ENCODE results near the gene ANAPC2. TPM values are rescaled to one million over a fixed set of nuclear protein-coding genes. Genes with fewer than 3 reads are reported as not detected.

ANAPC2 gene
- total RNA-seq, 2 experiments from 2014 or later: 34.8 to 90.4 TPM

DNA sequence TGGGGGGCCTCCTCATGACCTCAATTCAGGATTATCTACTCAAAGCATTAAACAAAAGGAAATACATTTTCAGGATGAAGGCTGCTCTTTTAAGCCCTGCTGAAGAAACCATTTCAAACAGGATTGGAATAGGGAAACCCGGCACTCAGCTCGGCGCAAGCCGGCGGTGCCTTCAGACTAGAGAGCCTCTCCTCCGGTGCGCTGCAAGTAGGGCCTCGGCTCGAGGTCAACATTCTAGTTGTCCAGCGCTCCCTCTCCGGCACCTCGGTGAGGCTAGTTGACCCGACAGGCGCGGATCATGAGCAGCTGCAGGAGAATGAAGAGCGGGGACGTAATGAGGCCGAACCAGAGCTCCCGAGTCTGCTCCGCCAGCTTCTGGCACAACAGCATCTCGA lies 16.4 kb upstream of the ANAPC2 start:
- CTCF ChIA-PET (ENCODE audit: unreplicated experiment): no interaction called here
- Histone ChIP-seq H4K20me1 (ENCODE audit: insufficient read depth, low read length) (peaks cover 14% of the 10 kb centered on the region; the same call in 1 of the 2 replicates), H3K4me2 (ENCODE audit: low read length) (peak overlapping the region; percentile 97), H3K4me1 (ENCODE audit: insufficient read depth, low read length, poor library complexity, severe bottlenecking) (peaks cover 44% of the 10 kb centered on the region), H3K4me3 (ENCODE audit: low read depth, low read length, poor library complexity, severe bottlenecking) (peak overlapping the region; percentile 92), H3K9me2 (ENCODE audit: insufficient read depth, low read length) (no peaks in the 10 kb centered on the region), H3K36me3 (ENCODE audit: insufficient read depth, low read length) (peaks cover 23% of the 10 kb centered on the region), H3K27ac (ENCODE audit: low read depth, low read length, poor library complexity, severe bottlenecking) (peak overlapping the region; percentile 57), H2AFZ (ENCODE audit: low read length) (no peak overlapping the region), H3K79me2 (ENCODE audit: insufficient read depth, low read depth, low read length) (peaks cover 62% of the 10 kb centered on the region), H3K9me3 (ENCODE audit: low read length) (no peaks in the 10 kb centered on the region)
- DNase-seq (ENCODE audit: low spot score): no peak
- no TSS peak for BruUV-seq (replicated peaks)
- POLR2A ChIA-PET: interaction anchor here (0.9 to 1.5 kb wide), 5 partner anchors 11 to 73 kb away, joined by 3 to 4 read pairs (median 4); partner anchors contain the start of gene RNF208
- TF ChIP-seq, protein P1, sequence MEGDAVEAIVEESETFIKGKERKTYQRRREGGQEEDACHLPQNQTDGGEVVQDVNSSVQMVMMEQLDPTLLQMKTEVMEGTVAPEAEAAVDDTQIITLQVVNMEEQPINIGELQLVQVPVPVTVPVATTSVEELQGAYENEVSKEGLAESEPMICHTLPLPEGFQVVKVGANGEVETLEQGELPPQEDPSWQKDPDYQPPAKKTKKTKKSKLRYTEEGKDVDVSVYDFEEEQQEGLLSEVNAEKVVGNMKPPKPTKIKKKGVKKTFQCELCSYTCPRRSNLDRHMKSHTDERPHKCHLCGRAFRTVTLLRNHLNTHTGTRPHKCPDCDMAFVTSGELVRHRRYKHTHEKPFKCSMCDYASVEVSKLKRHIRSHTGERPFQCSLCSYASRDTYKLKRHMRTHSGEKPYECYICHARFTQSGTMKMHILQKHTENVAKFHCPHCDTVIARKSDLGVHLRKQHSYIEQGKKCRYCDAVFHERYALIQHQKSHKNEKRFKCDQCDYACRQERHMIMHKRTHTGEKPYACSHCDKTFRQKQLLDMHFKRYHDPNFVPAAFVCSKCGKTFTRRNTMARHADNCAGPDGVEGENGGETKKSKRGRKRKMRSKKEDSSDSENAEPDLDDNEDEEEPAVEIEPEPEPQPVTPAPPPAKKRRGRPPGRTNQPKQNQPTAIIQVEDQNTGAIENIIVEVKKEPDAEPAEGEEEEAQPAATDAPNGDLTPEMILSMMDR (conservative IDR thresholded peaks at IDR 0.05; ENCODE audit: low read length): no peak
- intact Hi-C loops (cut with micrococcal nuclease; ENCODE audit: unreplicated experiment): no loop called here

DNA sequence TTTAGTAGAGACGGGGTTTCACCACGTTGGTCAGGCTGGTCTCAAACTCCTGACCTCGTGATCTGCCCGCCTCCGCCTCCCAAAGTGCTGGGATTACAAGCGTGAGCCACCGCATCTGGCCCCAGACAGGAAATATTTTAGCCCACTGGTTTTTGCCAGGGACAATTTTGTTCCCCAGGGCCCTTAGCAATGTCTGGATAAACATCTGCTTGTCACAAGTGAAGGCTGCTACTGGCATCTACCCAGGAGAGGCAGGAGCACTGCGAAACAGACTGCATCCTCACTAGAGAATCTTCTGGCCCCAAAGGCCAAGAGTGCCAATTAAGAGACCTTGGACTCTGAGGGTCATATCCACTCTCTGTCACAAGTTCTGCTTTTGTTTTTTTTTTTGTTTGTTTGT lies 14.6 kb upstream of the ANAPC2 start:
- DNase-seq (ENCODE audit: low spot score): no peak
- CTCF ChIA-PET (ENCODE audit: unreplicated experiment): no interaction called here
- no peak for TF ChIP-seq EZH2phosphoT487 (IDR thresholded peaks at IDR 0.05; ENCODE audit: borderline replicate concordance, low read depth, low read length)
- TF ChIP-seq, protein P1 (conservative IDR thresholded peaks at IDR 0.05; ENCODE audit: low read length): no peak
- POLR2A ChIA-PET: interaction anchor here (0.5 to 1.1 kb wide), 3 partner anchors 16 to 663 kb away, joined by 3 to 6 read pairs (median 5); no protein-coding TSS in a partner anchor
- Histone ChIP-seq H3K9me2 (ENCODE audit: insufficient read depth, low read length) (no peaks in the 10 kb centered on the region), H3K4me3 (ENCODE audit: low read depth, low read length, poor library complexity, severe bottlenecking) (peak overlapping the region; percentile 76), H4K20me1 (ENCODE audit: insufficient read depth, low read length) (peaks cover 14% of the 10 kb centered on the region; the same call in 1 of the 2 replicates), H2AFZ (ENCODE audit: low read length) (no peak overlapping the region), H3K4me1 (ENCODE audit: insufficient read depth, low read length, poor library complexity, severe bottlenecking) (peaks cover 44% of the 10 kb centered on the region), H3K27ac (ENCODE audit: low read depth, low read length, poor library complexity, severe bottlenecking) (peak overlapping the region; percentile 17), H3K9me3 (ENCODE audit: low read length) (no peaks in the 10 kb centered on the region), H3K36me3 (ENCODE audit: insufficient read depth, low read length) (peaks cover 12% of the 10 kb centered on the region; the same call in 1 of the 2 replicates), H3K79me2 (ENCODE audit: insufficient read depth, low read depth, low read length) (peaks cover 62% of the 10 kb centered on the region), H3K4me2 (ENCODE audit: low read length) (peak overlapping the region; percentile 97)
- intact Hi-C loops (cut with micrococcal nuclease; ENCODE audit: unreplicated experiment): loop anchor here (1.0 kb wide), 1 partner anchor 85 kb away; no protein-coding TSS in a partner anchor
- BruUV-seq (replicated peaks): no TSS peak

DNA sequence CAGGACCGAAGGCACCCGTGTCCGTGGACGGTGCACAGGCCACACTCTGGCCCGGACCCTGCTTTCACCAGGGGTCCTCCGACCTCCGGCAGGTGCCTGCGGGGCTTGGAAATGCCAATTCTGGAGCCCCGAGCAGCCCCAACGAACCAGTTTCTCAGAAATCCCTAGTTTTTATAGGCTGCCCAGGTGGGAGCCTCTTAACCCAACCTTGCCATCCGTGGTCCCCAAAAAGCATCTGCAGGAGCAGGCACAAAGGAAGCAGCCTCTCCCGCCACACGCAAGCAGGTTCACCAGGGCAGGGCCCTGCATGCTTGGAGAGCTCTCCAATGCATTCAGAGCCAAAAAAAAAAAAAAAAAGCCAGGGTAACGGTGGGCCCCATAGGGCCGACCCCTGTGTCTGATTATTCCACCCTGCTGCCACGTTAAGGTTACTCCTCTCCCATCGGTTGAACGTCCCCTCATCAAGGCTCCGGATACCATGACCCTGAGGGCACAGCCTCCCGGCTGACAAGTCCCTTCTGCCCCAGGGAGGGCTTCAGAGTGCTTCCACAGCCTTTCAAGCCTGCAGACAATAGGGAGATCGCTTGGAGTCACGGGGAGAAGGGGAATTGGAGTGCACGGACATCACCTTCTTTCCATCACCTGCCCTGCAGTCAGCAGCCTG lies 13.0 kb upstream of the ANAPC2 start:
- H3K4me3 ChIP-seq (ENCODE audit: low read depth, low read length, poor library complexity, severe bottlenecking): peak overlapping the region; percentile 76
- POLR2A ChIA-PET: interaction anchor here (0.6 to 2.5 kb wide), 7 partner anchors 12 to 401 kb away, joined by 3 to 16 read pairs (median 4); partner anchors contain the start of genes ANAPC2, MAN1B1, SSNA1 and TUBB4B
- H3K79me2 ChIP-seq (ENCODE audit: insufficient read depth, low read depth, low read length): peaks cover 49% of the 10 kb centered on the region
- CTCF ChIA-PET (ENCODE audit: unreplicated experiment): interaction anchor here (0.6 kb wide), 1 partner anchor 13 kb away, joined by 3 read pairs; the partner anchor contains the start of gene ANAPC2
- H4K20me1 ChIP-seq (ENCODE audit: insufficient read depth, low read length): peaks cover 13% of the 10 kb centered on the region; the same call in 1 of the 2 replicates
- no peak for DNase-seq (ENCODE audit: low spot score)
- H2AFZ ChIP-seq (ENCODE audit: low read length): no peak overlapping the region
- peak overlapping the region; percentile 49 for H3K27ac ChIP-seq (ENCODE audit: low read depth, low read length, poor library complexity, severe bottlenecking)
- H3K36me3 ChIP-seq (ENCODE audit: insufficient read depth, low read length): peaks cover 4% of the 10 kb centered on the region; the same call in 1 of the 2 replicates
- peak overlapping the region; percentile 97 for H3K4me2 ChIP-seq (ENCODE audit: low read length)
- H3K9me3 ChIP-seq (ENCODE audit: low read length): no peaks in the 10 kb centered on the region
- no peak for TF ChIP-seq EZH2phosphoT487 (IDR thresholded peaks at IDR 0.05; ENCODE audit: borderline replicate concordance, low read depth, low read length)
- TF ChIP-seq, protein P1 (conservative IDR thresholded peaks at IDR 0.05; ENCODE audit: low read length): no peak
- no peaks in the 10 kb centered on the region for H3K9me2 ChIP-seq (ENCODE audit: insufficient read depth, low read length)
- intact Hi-C loops (cut with micrococcal nuclease; ENCODE audit: unreplicated experiment): loop anchor here (2.0 kb wide), 3 partner anchors 21 to 75 kb away; partner anchors contain the start of gene RNF208
- H3K4me1 ChIP-seq (ENCODE audit: insufficient read depth, low read length, poor library complexity, severe bottlenecking): peaks cover 35% of the 10 kb centered on the region
- no TSS peak for BruUV-seq (replicated peaks)
